Measurements from ENCODE around the gene ASXL3. TPM values are rescaled to one million over a fixed set of nuclear protein-coding genes. Genes with fewer than 3 reads are reported as not detected.

ASXL3 gene
- total RNA-seq = under 0.01 TPM in 2 replicates

- DNase-seq (ENCODE audit: low read depth) (peak; percentile 9), FAIRE-seq (no peak)
- peaks cover 10% of the 10 kb centered on the region for H3K27me3 ChIP-seq (ENCODE audit: control insufficient read depth, insufficient read depth, low read length)
- peak within 1 kb of the TSS; percentile 57 for H3K4me3 ChIP-seq (ENCODE audit: low read depth, low read length)
- H3K36me3 ChIP-seq (ENCODE audit: control insufficient read depth, insufficient read depth, low read length) = no peaks in the 10 kb centered on the region
- no peak for TF ChIP-seq CTCF (IDR thresholded peaks at IDR 0.05; ENCODE audit: insufficient read depth, low read length, severe bottlenecking)
These were observed at the start of gene ASXL3 for GRCh38 chr18:33577685-33578517. Gene ASXL3, plus strand, starts transcription at chr18:33578219. Its CDS starts 413 bp downstream, at chr18:33578632.

GRCh38 chr18:33532978-33533377 is 45.0 kb upstream of the ASXL3 start:
- no peak for FAIRE-seq
- Histone ChIP-seq H3K4me3 (ENCODE audit: low read depth, low read length) (no peak overlapping the region), H3K27me3 (ENCODE audit: control insufficient read depth, insufficient read depth, low read length) (no peaks in the 10 kb centered on the region), H3K36me3 (ENCODE audit: control insufficient read depth, insufficient read depth, low read length) (no peaks in the 10 kb centered on the region)
- no peak for TF ChIP-seq CTCF (IDR thresholded peaks at IDR 0.05; ENCODE audit: insufficient read depth, low read length, severe bottlenecking)
- no peak for DNase-seq (ENCODE audit: low read depth)

GRCh38 chr18:33536904-33537303 is 41.1 kb upstream of the ASXL3 start:
- Histone ChIP-seq H3K27me3 (ENCODE audit: control insufficient read depth, insufficient read depth, low read length) (no peaks in the 10 kb centered on the region), H3K4me3 (ENCODE audit: low read depth, low read length) (no peak overlapping the region), H3K36me3 (ENCODE audit: control insufficient read depth, insufficient read depth, low read length) (no peaks in the 10 kb centered on the region)
- no peak for TF ChIP-seq CTCF (IDR thresholded peaks at IDR 0.05; ENCODE audit: insufficient read depth, low read length, severe bottlenecking)
- FAIRE-seq = no peak
- no peak for DNase-seq (ENCODE audit: low read depth)

- no peaks in the 10 kb centered on the region for H3K27me3 ChIP-seq (ENCODE audit: control insufficient read depth, insufficient read depth, low read length)
- no peak for TF ChIP-seq CTCF (IDR thresholded peaks at IDR 0.05; ENCODE audit: insufficient read depth, low read length, severe bottlenecking)
- no peak overlapping the region for H3K4me3 ChIP-seq (ENCODE audit: low read depth, low read length)
- FAIRE-seq (no peak), DNase-seq (ENCODE audit: low read depth) (no peak)
- H3K36me3 ChIP-seq (ENCODE audit: control insufficient read depth, insufficient read depth, low read length) = no peaks in the 10 kb centered on the region
These were observed 39.5 kb upstream of the ASXL3 start for GRCh38 chr18:33538418-33539042.

- FAIRE-seq = no peak
- no peak overlapping the region for H3K4me3 ChIP-seq (ENCODE audit: low read depth, low read length)
- no peak for DNase-seq (ENCODE audit: low read depth)
- no peak for TF ChIP-seq CTCF (IDR thresholded peaks at IDR 0.05; ENCODE audit: insufficient read depth, low read length, severe bottlenecking)
- H3K36me3 ChIP-seq (ENCODE audit: control insufficient read depth, insufficient read depth, low read length) = no peaks in the 10 kb centered on the region
- no peaks in the 10 kb centered on the region for H3K27me3 ChIP-seq (ENCODE audit: control insufficient read depth, insufficient read depth, low read length)
These were observed 37.6 kb upstream of the ASXL3 start for GRCh38 chr18:33540392-33540791.

Data from bronchial epithelial cell (primary cell).